GM19468 (cell line): ENCODE results near the gene RPS27A.

Source experiments
- ATAC-seq: cut with Tn5 transposase; IDR thresholded peaks from one replicate; pipeline ENCODE4 v1.9.1; 2021; ENCODE audit warnings: mild to moderate bottlenecking, moderate library complexity, moderate number of reproducible peaks; ENCODE audit not compliant: unreplicated experiment; ENCODE audit errors: extremely low read depth

RPS27A gene

GRCh38 chr2:55283083-55283482 lies 50.6 kb downstream of the RPS27A start:
- no peak for ATAC-seq
